ENCODE measurements around the gene LDLRAD3. TPM values are rescaled to one million over a fixed set of nuclear protein-coding genes. Genes with fewer than 3 reads are reported as not detected.

LDLRAD3 gene
- total and polyA plus RNA-seq, 11 donors, result 1.1 to 7.7 (median 2.6) TPM

- Histone ChIP-seq H3K27ac (no peak overlapping the region), H3K36me3 (no peaks in the 10 kb centered on the region), H3K4me1 (peaks cover 0 to 10% (median 0%) of the 10 kb centered on the region in 12 donors), H3K9me3 (no peaks in the 10 kb centered on the region), H3K4me3 (no peak overlapping the region), H3K27me3 (peaks cover 0 to 8% (median 0%) of the 10 kb centered on the region in 9 donors)
- TF ChIP-seq POLR2A (IDR thresholded peaks at IDR 0.05), result no peak
- TF ChIP-seq CTCF (IDR thresholded peaks at IDR 0.05), result no peak
- no peak for DNase-seq
- intact Hi-C loops (cut with DNase I), result loop anchor here in 2 of 10 donors (5.0 to 10.0 kb wide), 2 partner anchors 305 to 633 kb away; no protein-coding TSS in a partner anchor
- no peak for ATAC-seq
Measured at GRCh38 chr11:36127550-36127949, 183.7 kb downstream of the LDLRAD3 start.

GRCh38 chr11:36129955-36130354 lies 186.1 kb downstream of the LDLRAD3 start:
- TF ChIP-seq POLR2A (IDR thresholded peaks at IDR 0.05) (no peak), CTCF (IDR thresholded peaks at IDR 0.05) (no peak)
- Histone ChIP-seq H3K4me1 (peaks cover 0 to 12% (median 0%) of the 10 kb centered on the region in 12 donors), H3K9me3 (no peaks in the 10 kb centered on the region), H3K27me3 (peaks cover 0 to 8% (median 0%) of the 10 kb centered on the region in 9 donors), H3K4me3 (no peak overlapping the region), H3K27ac (no peak overlapping the region), H3K36me3 (no peaks in the 10 kb centered on the region)
- no peak for DNase-seq
- WGBS, 4 donors, result 90 to 98% (median 96%) methylated on average over 6 of the region's 6 CpGs
- ATAC-seq, result no peak
- intact Hi-C loops (cut with DNase I), result loop anchor here (2.0 to 10.0 kb wide), 16 partner anchors 83 to 643 kb away; partner anchors contain the start of genes FJX1 (in 3 of the 10) and LDLRAD3 (in 1 of the 10)

- no peak overlapping the region for H3K4me3 ChIP-seq
- ATAC-seq, result no peak
- TF ChIP-seq POLR2A (IDR thresholded peaks at IDR 0.05), result no peak
- no peak for TF ChIP-seq CTCF (IDR thresholded peaks at IDR 0.05)
- no peaks in the 10 kb centered on the region for H3K9me3 ChIP-seq
- peaks cover 0 to 12% (median 0%) of the 10 kb centered on the region in 12 donors for H3K4me1 ChIP-seq
- no peaks in the 10 kb centered on the region for H3K36me3 ChIP-seq
- peaks cover 0 to 8% (median 0%) of the 10 kb centered on the region in 9 donors for H3K27me3 ChIP-seq
- no peak for DNase-seq
- 91 to 100% (median 97%) methylated on average over 8 of the region's 8 CpGs for WGBS, 4 donors
- H3K27ac ChIP-seq, result no peak overlapping the region
- intact Hi-C loops (cut with DNase I), result loop anchor here (2.0 to 10.0 kb wide), 14 partner anchors 83 to 643 kb away; partner anchors contain the start of genes FJX1 (in 3 of the 10) and LDLRAD3 (in 1 of the 10)
Measured at GRCh38 chr11:36130401-36130800, 186.5 kb downstream of the LDLRAD3 start.

GRCh38 chr11:36131721-36132397 lies 188.0 kb downstream of the LDLRAD3 start:
- H3K4me1 ChIP-seq, result peaks cover 0 to 12% (median 0%) of the 10 kb centered on the region in 12 donors
- WGBS, 4 donors, result 41 to 50% (median 45%) methylated on average over 8 of the region's 8 CpGs
- no peaks in the 10 kb centered on the region for H3K9me3 ChIP-seq
- H3K27ac ChIP-seq, result no peak overlapping the region
- no peaks in the 10 kb centered on the region for H3K36me3 ChIP-seq
- ATAC-seq (peak; percentile 75 to 86 (median 84)), DNase-seq (peak in 4 of 5 donors; percentile 48 to 57 (median 56))
- H3K4me3 ChIP-seq, result no peak overlapping the region
- intact Hi-C loops (cut with DNase I), result loop anchor here (1.0 to 10.0 kb wide), 15 partner anchors 85 to 645 kb away; partner anchors contain the start of genes FJX1 (in 3 of the 10) and LDLRAD3 (in 1 of the 10)
- H3K27me3 ChIP-seq, result peaks cover 0 to 8% (median 0%) of the 10 kb centered on the region in 9 donors
- TF ChIP-seq CTCF (IDR thresholded peaks at IDR 0.05) (peak; percentile 51 to 92 (median 74)), POLR2A (IDR thresholded peaks at IDR 0.05) (no peak)
